T-cell (primary cell): ENCODE measurements around the gene CLSTN3. TPM values are rescaled to one million over a fixed set of nuclear protein-coding genes. Genes with fewer than 3 reads are reported as not detected.

Source experiments
- ATAC-seq, 4 experiments: fragments of 200-7000 bp in 3 of 4; fragments of 150-1000 bp in 1 of 4; cut with Tn5 transposase; replicated peaks in 1 of 4; 1 replicate in 3 of 4; 2 replicates in 1 of 4; pipeline ENCODE4 v1.10.0; 2021; ENCODE audit warnings: moderate library complexity in 3 of 4, mild to moderate bottlenecking in 2 of 4, moderate number of reproducible peaks in 1 of 4
- CTCF ChIA-PET, 2 donors: fragments of 300-600 bp; sonication (Branson Sonifier 250); formaldehyde crosslinking; loops; one replicate each; lab custom pipeline; 2022; ENCODE audit warnings: antibody characterized with exemption in 2 of 2; lab: Charles Lee
- POLR2A ChIA-PET, 2 donors: fragments of 300-600 bp; sonication (Branson Sonifier 250); formaldehyde crosslinking; loops; one replicate each; lab custom pipeline; 2022; ENCODE audit warnings: antibody characterized with exemption in 2 of 2; lab: Charles Lee
- DNase-seq, 35 experiments: peaks; one replicate each; pipeline versions ENCODE4 v3.0.0 to v3.0.0-alpha.2; 2013 to 2023
- H3K27ac ChIP-seq: one replicate; pipeline ENCODE4 v1.5.1; 2013; ENCODE audit warnings: low read length
- H3K27me3 ChIP-seq, 2 experiments: replicated peaks in 1 of 2; 1 replicate in 1 of 2; 2 replicates in 1 of 2; pipeline versions ENCODE4 v1.6.1 to v1.7.0; 2013; ENCODE audit warnings: low read length in 1 of 2, mixed read lengths in 1 of 2; ENCODE audit not compliant: control insufficient read depth in 2 of 2, insufficient read depth in 2 of 2; ENCODE audit errors: extremely low read depth in 1 of 2
- H3K36me3 ChIP-seq, 2 donors: 1 replicate in 1 of 2; 2 replicates in 1 of 2; pipeline versions ENCODE4 v1.6.1 to v1.7.0; 2013; ENCODE audit warnings: low read length in 1 of 2; ENCODE audit not compliant: control insufficient read depth in 2 of 2, insufficient read depth in 1 of 2; ENCODE audit errors: extremely low read depth in 1 of 2
- H3K4me1 ChIP-seq, 2 experiments: 1 replicate in 1 of 2; 2 replicates in 1 of 2; pipeline versions ENCODE4 v1.6.1 to v1.7.0; 2013; ENCODE audit warnings: low read length in 2 of 2, mixed read lengths in 1 of 2; ENCODE audit not compliant: insufficient read depth in 2 of 2, control insufficient read depth in 1 of 2; ENCODE audit errors: extremely low read depth in 1 of 2
- H3K4me3 ChIP-seq, 2 donors: 1 replicate in 1 of 2; 2 replicates in 1 of 2; pipeline versions ENCODE4 v1.5.1 to v1.7.0; 2013; ENCODE audit warnings: mild to moderate bottlenecking in 2 of 2, low read length in 1 of 2, moderate library complexity in 1 of 2; ENCODE audit not compliant: control insufficient read depth in 1 of 2; ENCODE audit errors: extremely low read depth in 1 of 2
- H3K9me3 ChIP-seq: 2 replicates; pipeline ENCODE4 v1.7.0; 2013
- H3K27ac Mint-ChIP-seq, 2 donors: one replicate each; pipeline ENCODE4 v1.8.0; 2020 to 2021; ENCODE audit warnings: mild to moderate bottlenecking in 2 of 2, mixed read lengths in 2 of 2
- H3K27me3 Mint-ChIP-seq, 2 donors: one replicate each; pipeline ENCODE4 v1.8.0; 2021 to 2022; ENCODE audit warnings: mixed read lengths in 2 of 2
- H3K36me3 Mint-ChIP-seq: one replicate; pipeline ENCODE4 v1.8.0; 2021; ENCODE audit warnings: mixed read lengths
- H3K4me1 Mint-ChIP-seq, 3 donors: one replicate each; pipeline ENCODE4 v1.8.0; 2020 to 2022; ENCODE audit warnings: mixed read lengths in 3 of 3, mild to moderate bottlenecking in 1 of 3
- H3K4me3 Mint-ChIP-seq, 3 donors: one replicate each; pipeline ENCODE4 v1.8.0; 2020 to 2022; ENCODE audit warnings: mild to moderate bottlenecking in 3 of 3, mixed read lengths in 3 of 3, moderate library complexity in 3 of 3
- H3K9me3 Mint-ChIP-seq, 3 donors: one replicate each; pipeline ENCODE4 v1.8.0; 2020 to 2022; ENCODE audit warnings: mixed read lengths in 3 of 3
- WGBS: methylation state at CpG from one replicate; pipeline ENCODE4 v1.1.5; 2013; ENCODE audit warnings: missing lambda C conversion rate; ENCODE audit not compliant: insufficient coverage; 5-methylcytosine and 5-hydroxymethylcytosine counted together
- total RNA-seq, 35 experiments: library from RNA in 6 of 35; stranded (reverse) in 6 of 35; fragments of 120-200 nt in 1 of 35; gene quantifications; one replicate each; pipeline versions ENCODE4 v1.2.1 to v1.2.4 and lab custom pipeline; 2013 to 2026

Gene CLSTN3
- total RNA-seq, 5 donors from 2014 or later (not counting 1 experiment from before 2014, with no cell fraction given) = 29.0 to 50.0 (median 41.5) TPM

- ChIA-PET CTCF (no interaction called here), POLR2A (interaction anchor here in 1 of 2 donors (0.7 kb wide), 1 partner anchor 28 kb away, joined by 11 read pairs; no protein-coding TSS in a partner anchor)
- ATAC-seq (no peak), DNase-seq (no peak)
- H3K27ac ChIP-seq = no peak overlapping the region
- no peak overlapping the region for H3K4me3 ChIP-seq
- no peaks in the 10 kb centered on the region for H3K9me3 ChIP-seq
- peaks cover 4 to 19% of the 10 kb centered on the region in 2 experiments for H3K4me1 ChIP-seq
- H3K4me1 Mint-ChIP-seq = peaks cover 8 to 25% (median 16%) of the 10 kb centered on the region in 3 donors
- no peak overlapping the region for H3K27ac Mint-ChIP-seq
- H3K36me3 Mint-ChIP-seq = no peaks in the 10 kb centered on the region
- no peaks in the 10 kb centered on the region for H3K36me3 ChIP-seq
- no peak overlapping the region for H3K4me3 Mint-ChIP-seq
- no peaks in the 10 kb centered on the region for H3K9me3 Mint-ChIP-seq
- H3K27me3 Mint-ChIP-seq = no peaks in the 10 kb centered on the region
- H3K27me3 ChIP-seq = no peaks in the 10 kb centered on the region
- WGBS = 100% methylated on average over 1 of the region's 4 CpGs
These were observed 4.4 kb upstream of the CLSTN3 start for GRCh38 chr12:7125632-7126227.

- Mint-ChIP-seq H3K36me3 (no peaks in the 10 kb centered on the region), H3K4me3 (peak overlapping the region; percentile 87 to 97 (median 92)), H3K27me3 (no peaks in the 10 kb centered on the region), H3K9me3 (no peaks in the 10 kb centered on the region), H3K27ac (peak overlapping the region in 1 of 2 donors; percentile 77), H3K4me1 (peaks cover 28 to 47% (median 38%) of the 10 kb centered on the region in 3 donors)
- H3K4me1 ChIP-seq = peaks cover 4 to 36% of the 10 kb centered on the region in 2 experiments
- CTCF ChIA-PET = interaction anchor here in 1 of 2 donors (0.7 kb wide), 1 partner anchor 60 kb away, joined by 3 read pairs; no protein-coding TSS in a partner anchor
- WGBS = 98% methylated on average over 4 of the region's 17 CpGs
- peaks cover 0 to 5% of the 10 kb centered on the region in 2 donors for H3K36me3 ChIP-seq
- DNase-seq = no peak
- no peaks in the 10 kb centered on the region for H3K9me3 ChIP-seq
- POLR2A ChIA-PET = no interaction called here
- H3K27ac ChIP-seq = no peak overlapping the region
- H3K27me3 ChIP-seq = no peaks in the 10 kb centered on the region
- no peak overlapping the region for H3K4me3 ChIP-seq
- no peak for ATAC-seq
These were observed 2.1 kb upstream of the CLSTN3 start for GRCh38 chr12:7127916-7128626.

- Histone ChIP-seq H3K27ac (peak within 1 kb of the TSS; percentile 78), H3K27me3 (no peaks in the 10 kb centered on the region), H3K9me3 (no peaks in the 10 kb centered on the region), H3K4me3 (peak within 1 kb of the TSS; percentile 80 to 98), H3K36me3 (peaks cover 0 to 11% of the 10 kb centered on the region in 2 donors), H3K4me1 (peaks cover 4 to 36% of the 10 kb centered on the region in 2 experiments)
- H3K4me1 Mint-ChIP-seq = peaks cover 28 to 47% (median 40%) of the 10 kb centered on the region in 3 donors
- H3K27ac Mint-ChIP-seq = peak within 1 kb of the TSS; percentile 82 to 92
- POLR2A ChIA-PET = no interaction called here
- ATAC-seq = no peak
- H3K36me3 Mint-ChIP-seq = peaks cover 3% of the 10 kb centered on the region
- CTCF ChIA-PET = no interaction called here
- H3K9me3 Mint-ChIP-seq = no peaks in the 10 kb centered on the region
- H3K4me3 Mint-ChIP-seq = peak within 1 kb of the TSS; percentile 87 to 97 (median 92)
- 100% methylated on average over 3 of the region's 7 CpGs for WGBS
- no peak for DNase-seq
- H3K27me3 Mint-ChIP-seq = no peaks in the 10 kb centered on the region
These were observed 1.4 kb upstream of the CLSTN3 start, which contains the start of gene RBP5 for GRCh38 chr12:7128681-7129286. Gene RBP5 (minus strand): TSS chr12:7128889. CDS start chr12:7128775, 114 bp downstream.

- POLR2A ChIA-PET = interaction anchor here in 1 of 2 donors (0.7 kb wide), 1 partner anchor 221 kb away, joined by 8 read pairs; no protein-coding TSS in a partner anchor
- peak in 2 of 4 experiments; percentile 43 to 45 for ATAC-seq
- peak overlapping the region; percentile 80 to 98 for H3K4me3 ChIP-seq
These were observed 792 bp upstream of the CLSTN3 start for GRCh38 chr12:7129287-7129871.

GRCh38 chr12:7130701-7131501 is 730 bp downstream of the CLSTN3 start:
- H3K36me3 ChIP-seq = peaks cover 7 to 32% of the 10 kb centered on the region in 2 donors
- no peaks in the 10 kb centered on the region for H3K9me3 Mint-ChIP-seq
- no peaks in the 10 kb centered on the region for H3K9me3 ChIP-seq
- DNase-seq (peak in 19 of 35 experiments; percentile 10 to 62 (median 28)), ATAC-seq (peak; percentile 19 to 38 (median 28))
- ChIA-PET POLR2A (interaction anchor here in 1 of 2 donors (0.8 kb wide), 1 partner anchor 45 kb away, joined by 6 read pairs; no protein-coding TSS in a partner anchor), CTCF (no interaction called here)
- peaks cover 4 to 36% of the 10 kb centered on the region in 2 experiments for H3K4me1 ChIP-seq
- H3K27ac Mint-ChIP-seq = peak overlapping the region; percentile 82 to 92
- no peaks in the 10 kb centered on the region for H3K27me3 ChIP-seq
- peaks cover 17% of the 10 kb centered on the region for H3K36me3 Mint-ChIP-seq
- 0% methylated on average over 25 of the region's 32 CpGs for WGBS
- H3K4me3 ChIP-seq = peak overlapping the region; percentile 58 to 98
- no peaks in the 10 kb centered on the region for H3K27me3 Mint-ChIP-seq
- H3K27ac ChIP-seq = peak overlapping the region; percentile 78
- peaks cover 28 to 47% (median 40%) of the 10 kb centered on the region in 3 donors for H3K4me1 Mint-ChIP-seq
- H3K4me3 Mint-ChIP-seq = peak overlapping the region; percentile 87 to 97 (median 92)

More at GRCh38 chr12:7129287-7129871, 792 bp upstream of the CLSTN3 start:
- Mint-ChIP-seq H3K27me3 (no peaks in the 10 kb centered on the region), H3K4me3 (peak overlapping the region; percentile 87 to 97 (median 92)), H3K36me3 (peaks cover 3% of the 10 kb centered on the region), H3K27ac (peak overlapping the region; percentile 82 to 92), H3K4me1 (peaks cover 28 to 47% (median 40%) of the 10 kb centered on the region in 3 donors), H3K9me3 (no peaks in the 10 kb centered on the region)
- peaks cover 4 to 36% of the 10 kb centered on the region in 2 experiments for H3K4me1 ChIP-seq
- WGBS = 14% methylated on average over 17 of the region's 19 CpGs
- H3K27me3 ChIP-seq = no peaks in the 10 kb centered on the region
- no peaks in the 10 kb centered on the region for H3K9me3 ChIP-seq
- CTCF ChIA-PET = interaction anchor here in 1 of 2 donors (0.6 kb wide), 1 partner anchor 257 kb away, joined by 5 read pairs; no protein-coding TSS in a partner anchor
- H3K36me3 ChIP-seq = peaks cover 0 to 17% of the 10 kb centered on the region in 2 donors
- peak overlapping the region; percentile 78 for H3K27ac ChIP-seq
- DNase-seq = no peak
